Upper lobe of left lung (tissue), 6 donors: Measurements from ENCODE around the gene BCKDHA. TPM values are rescaled to one million over a fixed set of nuclear protein-coding genes. Genes with fewer than 3 reads are reported as not detected.
A peak's percentile ranks its signal among the peaks of the same experiment; 100 is the strongest.

Experiments
- ATAC-seq, 2 donors: fragments of 200-7000 bp; cut with Tn5 transposase; one replicate each; pipeline ENCODE4 v1.9.1; 2022; ENCODE audit warnings: mild to moderate bottlenecking in 2 of 2, moderate library complexity in 2 of 2; ENCODE audit not compliant: low FRiP score in 2 of 2
- DNase-seq, 2 donors: peaks; one replicate each; pipeline ENCODE4 v3.0.0-alpha.2; 2019 to 2020
- H3K27ac ChIP-seq, 4 donors: fragments of 200-600 bp; sonication (generic); one replicate each; pipeline ENCODE4 v1.5.1; 2016 to 2019
- H3K27me3 ChIP-seq, 4 donors: fragments of 200-600 bp; sonication (generic); one replicate each; pipeline ENCODE4 v1.5.1; 2017 to 2019
- H3K36me3 ChIP-seq, 4 donors: fragments of 200-600 bp; sonication (generic); one replicate each; pipeline ENCODE4 v1.5.1; 2016 to 2019
- H3K4me1 ChIP-seq, 4 donors: fragments of 200-600 bp; sonication (generic); one replicate each; pipeline ENCODE4 v1.5.1; 2018 to 2019
- H3K4me3 ChIP-seq, 4 donors: fragments of 200-600 bp; sonication (generic); one replicate each; pipeline ENCODE4 v1.5.1; 2017 to 2019; ENCODE audit warnings: mild to moderate bottlenecking in 2 of 4, moderate library complexity in 1 of 4
- H3K9me3 ChIP-seq, 4 donors: fragments of 200-600 bp; sonication (generic); one replicate each; pipeline ENCODE4 v1.5.1; 2018 to 2019
- EP300 ChIP-seq, 4 donors: sonication (generic); formaldehyde crosslinking; IDR thresholded peaks; one replicate each; pipeline ENCODE4 v1.5.1; 2017; ENCODE audit warnings: antibody characterized with exemption in 4 of 4, control low read depth in 2 of 4
- POLR2A ChIP-seq, 4 donors: fragments of 450-650 bp; IDR thresholded peaks; one replicate each; pipeline ENCODE4 v1.5.1; 2016 to 2017; ENCODE audit warnings: antibody characterized with exemption in 4 of 4, mild to moderate bottlenecking in 2 of 4
- POLR2AphosphoS5 ChIP-seq, 2 donors: sonication (generic); formaldehyde crosslinking; IDR thresholded peaks; one replicate each; pipeline ENCODE4 v1.5.1; 2017; ENCODE audit warnings: antibody characterized with exemption in 2 of 2
- WGBS, 2 donors: methylation state at CpG; one replicate each; pipeline ENCODE4 v1.1.5; 2017 to 2018; 5-methylcytosine and 5-hydroxymethylcytosine counted together
- total RNA-seq, 6 donors: library from RNA; depleted of rRNA in 4 of 6; stranded (reverse); fragments of >200 nt in 4 of 6; gene quantifications; one replicate each; pipeline versions ENCODE4 v1.1.0 to v1.2.1, GENCODE V29; 2016 to 2021
- TF ChIP-seq, protein P1 (sequence below), 6 experiments: fragments of 450-650 bp in 4 of 6; fragments of 200-600 bp in 2 of 6; sonication (generic) in 2 of 6; IDR thresholded peaks; one replicate each; pipeline ENCODE4 v1.5.1; 2016 to 2019; ENCODE audit warnings: antibody characterized with exemption in 6 of 6
- donor health status: DM: no; HTN: no; CAD: no; lungs with moderate emphysema.
- donor health status: DM: no; HTN: yes; CAD: no; lungs with severe emphysema.

Gene BCKDHA
- total RNA-seq, 6 donors from 2014 or later, result 28.4 to 71.7 (median 63.3) TPM

DNA sequence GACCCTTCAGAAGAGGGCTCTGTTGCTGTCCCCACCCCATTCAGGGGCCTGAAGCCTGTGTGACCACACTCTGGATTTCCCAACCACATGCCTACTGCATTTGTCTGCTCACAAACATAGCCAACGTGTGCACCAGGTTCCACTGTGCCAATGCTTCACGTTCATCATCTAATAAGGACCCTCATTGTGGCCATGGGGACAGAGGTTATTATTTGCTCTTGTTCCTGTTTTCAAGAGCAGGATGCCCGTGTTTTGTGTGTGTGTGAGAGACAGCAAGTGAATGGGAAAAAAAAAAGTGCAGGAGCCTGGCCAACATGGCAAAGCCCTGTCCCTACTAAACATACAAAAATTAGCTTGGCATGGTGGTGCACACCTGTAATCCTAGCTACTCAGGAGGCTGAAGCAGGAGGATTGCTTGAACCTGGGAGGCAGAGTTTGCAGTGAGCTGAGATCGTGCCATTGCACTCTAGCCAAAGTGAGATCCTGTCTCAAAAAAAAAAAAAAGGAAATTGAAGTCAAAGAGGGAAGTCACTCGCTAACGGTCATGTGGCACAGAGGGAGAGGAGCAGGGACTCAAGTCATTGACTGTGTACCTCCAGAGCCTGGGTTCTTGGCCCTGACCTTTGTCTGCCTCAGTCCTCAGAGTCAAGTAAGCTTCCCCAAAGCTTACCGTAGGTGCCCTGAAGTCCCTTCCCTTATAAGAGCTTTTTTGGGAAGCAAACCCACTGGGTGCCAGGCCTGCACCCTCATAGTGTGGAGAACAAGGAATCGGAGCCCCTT lies 22.7 kb downstream of the BCKDHA start:
- H3K27ac ChIP-seq, result peak overlapping the region; percentile 69 to 81 (median 76)
- peak in 1 of 2 donors; percentile 58 for ATAC-seq
- H3K4me1 ChIP-seq, result peaks cover 15 to 53% (median 31%) of the 10 kb centered on the region in 4 donors
- H3K4me3 ChIP-seq, result no peak overlapping the region
- H3K27me3 ChIP-seq, result no peaks in the 10 kb centered on the region
- TF ChIP-seq, protein P1, sequence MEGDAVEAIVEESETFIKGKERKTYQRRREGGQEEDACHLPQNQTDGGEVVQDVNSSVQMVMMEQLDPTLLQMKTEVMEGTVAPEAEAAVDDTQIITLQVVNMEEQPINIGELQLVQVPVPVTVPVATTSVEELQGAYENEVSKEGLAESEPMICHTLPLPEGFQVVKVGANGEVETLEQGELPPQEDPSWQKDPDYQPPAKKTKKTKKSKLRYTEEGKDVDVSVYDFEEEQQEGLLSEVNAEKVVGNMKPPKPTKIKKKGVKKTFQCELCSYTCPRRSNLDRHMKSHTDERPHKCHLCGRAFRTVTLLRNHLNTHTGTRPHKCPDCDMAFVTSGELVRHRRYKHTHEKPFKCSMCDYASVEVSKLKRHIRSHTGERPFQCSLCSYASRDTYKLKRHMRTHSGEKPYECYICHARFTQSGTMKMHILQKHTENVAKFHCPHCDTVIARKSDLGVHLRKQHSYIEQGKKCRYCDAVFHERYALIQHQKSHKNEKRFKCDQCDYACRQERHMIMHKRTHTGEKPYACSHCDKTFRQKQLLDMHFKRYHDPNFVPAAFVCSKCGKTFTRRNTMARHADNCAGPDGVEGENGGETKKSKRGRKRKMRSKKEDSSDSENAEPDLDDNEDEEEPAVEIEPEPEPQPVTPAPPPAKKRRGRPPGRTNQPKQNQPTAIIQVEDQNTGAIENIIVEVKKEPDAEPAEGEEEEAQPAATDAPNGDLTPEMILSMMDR (IDR thresholded peaks at IDR 0.05), result no peak
- no peak for TF ChIP-seq POLR2AphosphoS5 (IDR thresholded peaks at IDR 0.05)
- no peak for TF ChIP-seq POLR2A (IDR thresholded peaks at IDR 0.05)
- TF ChIP-seq EP300 (IDR thresholded peaks at IDR 0.05), result no peak
- peaks cover 31 to 88% (median 56%) of the 10 kb centered on the region in 4 donors for H3K36me3 ChIP-seq
- WGBS, 2 donors, result 54 to 58% methylated on average over 8 of the region's 8 CpGs
- H3K9me3 ChIP-seq, result no peaks in the 10 kb centered on the region
- DNase-seq, result peak in 1 of 2 donors; percentile 73

DNA sequence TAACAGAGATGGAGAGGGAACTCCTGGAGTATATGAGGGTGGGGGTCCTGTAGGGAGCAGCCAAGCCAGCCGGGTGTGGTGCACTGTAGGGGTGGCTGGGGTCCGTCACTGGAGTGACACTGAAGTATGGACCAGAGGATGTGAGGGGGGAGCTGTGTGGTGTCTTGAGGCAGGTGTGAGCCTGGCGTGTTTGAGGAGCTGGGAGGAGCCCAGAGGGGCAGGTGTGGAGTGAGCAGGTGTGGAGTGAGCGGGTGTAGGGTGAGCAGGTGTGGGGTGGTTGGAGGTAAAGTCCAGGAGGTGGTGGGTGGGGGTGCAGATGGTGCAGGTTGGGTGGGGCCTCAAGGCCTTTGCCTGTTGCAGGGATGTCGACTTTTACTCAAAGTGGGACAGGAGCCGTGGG lies 23.7 kb downstream of the BCKDHA start:
- Histone ChIP-seq H3K36me3 (peaks cover 31 to 91% (median 53%) of the 10 kb centered on the region in 4 donors), H3K9me3 (no peaks in the 10 kb centered on the region), H3K27me3 (no peaks in the 10 kb centered on the region), H3K4me3 (no peak overlapping the region), H3K4me1 (peaks cover 21 to 63% (median 41%) of the 10 kb centered on the region in 4 donors), H3K27ac (peak overlapping the region; percentile 69 to 81 (median 76))
- DNase-seq (no peak), ATAC-seq (no peak)
- TF ChIP-seq POLR2A (IDR thresholded peaks at IDR 0.05) (no peak), POLR2AphosphoS5 (IDR thresholded peaks at IDR 0.05) (no peak), EP300 (IDR thresholded peaks at IDR 0.05) (no peak)
- WGBS, 2 donors, result 85 to 91% methylated on average over 6 of the region's 6 CpGs

DNA sequence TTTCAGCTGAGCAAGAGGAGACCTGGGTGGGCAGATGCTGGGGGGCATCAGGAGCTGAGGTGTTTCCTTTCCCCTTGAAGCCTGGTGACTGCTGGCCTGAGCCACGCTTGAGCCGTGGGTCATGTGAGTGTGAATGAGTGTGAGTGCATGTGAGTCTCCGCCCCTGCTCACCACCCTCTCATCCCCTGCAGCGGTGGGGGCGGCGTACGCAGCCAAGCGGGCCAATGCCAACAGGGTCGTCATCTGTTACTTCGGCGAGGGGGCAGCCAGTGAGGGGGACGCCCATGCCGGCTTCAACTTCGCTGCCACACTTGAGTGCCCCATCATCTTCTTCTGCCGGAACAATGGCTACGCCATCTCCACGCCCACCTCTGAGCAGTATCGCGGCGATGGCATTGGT lies 24.4 kb downstream of the BCKDHA start:
- WGBS, 2 donors, result 96 to 98% methylated on average over 15 to 18 of the region's 20 CpGs
- H3K9me3 ChIP-seq, result no peaks in the 10 kb centered on the region
- DNase-seq, result peak in 1 of 2 donors; percentile 76
- TF ChIP-seq, protein P1 (IDR thresholded peaks at IDR 0.05), result no peak
- TF ChIP-seq POLR2A (IDR thresholded peaks at IDR 0.05) (no peak), EP300 (IDR thresholded peaks at IDR 0.05) (no peak), POLR2AphosphoS5 (IDR thresholded peaks at IDR 0.05) (no peak)
- no peak for ATAC-seq
- H3K4me3 ChIP-seq, result no peak overlapping the region
- no peaks in the 10 kb centered on the region for H3K27me3 ChIP-seq
- H3K36me3 ChIP-seq, result peaks cover 31 to 85% (median 51%) of the 10 kb centered on the region in 4 donors
- H3K27ac ChIP-seq, result peak overlapping the region in 2 of 4 donors; percentile 80 to 81
- H3K4me1 ChIP-seq, result peaks cover 27 to 70% (median 47%) of the 10 kb centered on the region in 4 donors

DNA sequence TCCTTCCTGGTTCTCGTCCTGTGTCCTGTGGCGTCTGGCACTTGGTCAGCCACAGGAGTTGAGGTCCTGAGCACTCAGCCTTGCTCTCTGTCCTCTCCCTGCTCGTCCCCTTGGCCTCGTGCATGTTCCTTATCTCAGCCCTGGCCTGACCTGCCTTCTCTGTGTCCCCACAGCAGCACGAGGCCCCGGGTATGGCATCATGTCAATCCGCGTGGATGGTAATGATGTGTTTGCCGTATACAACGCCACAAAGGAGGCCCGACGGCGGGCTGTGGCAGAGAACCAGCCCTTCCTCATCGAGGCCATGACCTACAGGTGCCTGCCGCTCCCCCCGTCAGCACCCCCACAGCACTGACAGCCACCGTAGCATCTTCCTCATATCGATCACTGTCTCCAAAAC lies 24.8 kb downstream of the BCKDHA start:
- H3K4me3 ChIP-seq, result no peak overlapping the region
- peak overlapping the region in 1 of 4 donors; percentile 81 for H3K27ac ChIP-seq
- H3K9me3 ChIP-seq, result no peaks in the 10 kb centered on the region
- DNase-seq (no peak), ATAC-seq (no peak)
- H3K4me1 ChIP-seq, result peaks cover 28 to 75% (median 50%) of the 10 kb centered on the region in 4 donors
- whole genome bisulfite sequencing, 2 donors, result 85 to 87% methylated on average over 18 of the region's 18 CpGs
- H3K27me3 ChIP-seq, result no peaks in the 10 kb centered on the region
- TF ChIP-seq, protein P1 (IDR thresholded peaks at IDR 0.05), result no peak
- TF ChIP-seq POLR2AphosphoS5 (IDR thresholded peaks at IDR 0.05) (no peak), EP300 (IDR thresholded peaks at IDR 0.05) (no peak), POLR2A (IDR thresholded peaks at IDR 0.05) (no peak)
- H3K36me3 ChIP-seq, result peaks cover 31 to 80% (median 49%) of the 10 kb centered on the region in 4 donors

DNA sequence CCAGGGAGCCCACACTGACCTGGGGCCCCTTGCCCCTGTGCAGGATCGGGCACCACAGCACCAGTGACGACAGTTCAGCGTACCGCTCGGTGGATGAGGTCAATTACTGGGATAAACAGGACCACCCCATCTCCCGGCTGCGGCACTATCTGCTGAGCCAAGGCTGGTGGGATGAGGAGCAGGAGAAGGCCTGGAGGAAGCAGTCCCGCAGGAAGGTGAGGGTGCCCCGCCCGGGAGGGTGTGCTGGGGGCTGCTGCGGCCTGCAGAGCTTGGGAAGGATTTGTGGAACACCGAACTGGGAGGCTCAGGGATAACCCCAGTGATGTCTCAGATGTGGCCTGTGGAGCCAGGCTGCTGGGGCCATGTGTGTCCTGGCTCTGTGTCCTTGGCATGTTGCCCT lies 25.3 kb downstream of the BCKDHA start:
- Histone ChIP-seq H3K27me3 (no peaks in the 10 kb centered on the region), H3K9me3 (no peaks in the 10 kb centered on the region), H3K4me1 (peaks cover 33 to 80% (median 55%) of the 10 kb centered on the region in 4 donors), H3K27ac (peak overlapping the region in 1 of 4 donors; percentile 81), H3K4me3 (no peak overlapping the region), H3K36me3 (peaks cover 31 to 80% (median 49%) of the 10 kb centered on the region in 4 donors)
- ATAC-seq (no peak), DNase-seq (peak in 1 of 2 donors; percentile 50)
- no peak for TF ChIP-seq POLR2A (IDR thresholded peaks at IDR 0.05)
- no peak for TF ChIP-seq EP300 (IDR thresholded peaks at IDR 0.05)
- TF ChIP-seq, protein P1 (IDR thresholded peaks at IDR 0.05), result no peak
- TF ChIP-seq POLR2AphosphoS5 (IDR thresholded peaks at IDR 0.05), result no peak
- 88 to 94% methylated on average over 10 to 12 of the region's 12 CpGs for WGBS, 2 donors
